Psoas muscle (tissue), 8 donors: ENCODE measurements around the gene TXNDC16. TPM values are rescaled to one million over a fixed set of nuclear protein-coding genes. Genes with fewer than 3 reads are reported as not detected.

Source experiments
- ATAC-seq, 4 donors: fragments of 200-7000 bp; cut with Tn5 transposase; one replicate each; pipeline ENCODE4 v1.9.1; 2020; ENCODE audit warnings: moderate library complexity in 3 of 4, mild to moderate bottlenecking in 2 of 4
- DNase-seq, 2 donors: peaks; one replicate each; pipeline ENCODE4 v3.0.0-alpha.2; 2020
- H3K27ac ChIP-seq: fragments of 200-600 bp; one replicate; pipeline ENCODE4 v1.8.0; 2022
- H3K27me3 ChIP-seq, 3 donors: fragments of 200-600 bp in 1 of 3; one replicate each; pipeline versions ENCODE4 v1.6.1 to v1.8.0; 2013 to 2022; ENCODE audit warnings: low read length in 2 of 3, mild to moderate bottlenecking in 2 of 3, moderate library complexity in 1 of 3; ENCODE audit not compliant: insufficient read depth in 3 of 3
- H3K36me3 ChIP-seq, 2 donors: fragments of 200-600 bp in 1 of 2; one replicate each; pipeline versions ENCODE4 v1.6.1 to v1.8.0; 2013 to 2022; ENCODE audit warnings: low read depth in 1 of 2, mild to moderate bottlenecking in 1 of 2, moderate library complexity in 1 of 2; ENCODE audit not compliant: insufficient read depth in 1 of 2
- H3K4me1 ChIP-seq: fragments of 200-600 bp; one replicate; pipeline ENCODE4 v1.8.0; 2022
- H3K4me3 ChIP-seq: fragments of 200-600 bp; one replicate; pipeline ENCODE4 v1.8.0; 2022; ENCODE audit warnings: mild to moderate bottlenecking
- H3K9me3 ChIP-seq: fragments of 200-600 bp; one replicate; pipeline ENCODE4 v1.8.0; 2022
- WGBS, 3 donors: extraction: QIAGEN DNeasy Blood & Tissue Kit; methylation state at CpG; one replicate each; pipeline versions ENCODE4 v1.1.6 to v1.1.7; 2013; 5-methylcytosine and 5-hydroxymethylcytosine counted together
- intact Hi-C, 2 donors: fragments of 100-400 bp; cut with DNase I; formaldehyde crosslinking; loops; one replicate each; pipeline versions ENCODE4 v1.11.0 to v1.14.2; 2022
- polyA plus RNA-seq, 3 donors: library from polyadenylated mRNA; stranded (reverse); fragments of 200-250 nt; gene quantifications; one replicate each; pipeline ENCODE4 v1.2.3, GENCODE V29; 2013
- total RNA-seq, 4 donors: library from RNA; stranded (reverse); fragmentation: NEBNext Ultra II Directional in 2 of 4; extraction: Animal tissue kit (Norgen Biotek cat#: 25700) in 2 of 4; gene quantifications; one replicate each; pipeline versions ENCODE4 v1.2.1 to v1.2.4, GENCODE V29; 2021 to 2023
- TF ChIP-seq, protein P1 (sequence below): fragments of 200-600 bp; IDR thresholded peaks from one replicate; pipeline ENCODE4 v1.8.0; 2022; ENCODE audit warnings: antibody characterized with exemption
- donor health status: healthy with polysubstance abuse.
- donor health status: DM: no; HTN: no; CAD: no; lungs with moderate emphysema.
- donor health status: Bipolar disorder and iron deficiency.
- donor health status: healthy.
- donor health status: DM: yes; HTN: yes; CAD: no.
- donor health status: DM: no; HTN: no; CAD: no.
- donor health status: DM: no; HTN: no; CAD: no.
- donor health status: DM: yes; HTN: yes; CAD: no.

TXNDC16 gene
- total and polyA plus RNA-seq, 7 donors: 0.42 to 4.2 (median 1.8) TPM

DNA sequence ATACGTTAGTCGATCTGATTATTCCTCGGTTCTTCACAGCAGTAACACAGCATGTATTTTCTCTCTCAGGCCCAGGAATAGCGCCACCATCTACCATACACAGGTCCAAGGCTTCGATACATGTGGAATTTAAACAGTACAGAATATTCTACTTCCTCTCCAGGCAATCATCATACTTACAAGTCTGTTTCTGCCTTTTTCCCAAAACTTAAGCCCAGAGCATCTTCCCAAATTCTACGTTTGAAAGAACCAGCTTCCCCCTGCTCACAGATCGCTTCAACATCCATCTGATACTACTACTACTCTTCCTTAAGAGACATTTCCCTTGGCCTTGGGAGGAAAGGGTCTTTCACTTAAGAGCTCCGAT is 626 bp downstream of the TXNDC16 start:
- 0 to 1% (median 1%) methylated on average over 8 of the region's 8 CpGs for WGBS, 3 donors
- intact Hi-C loops: loop anchor here (5.0 to 10.0 kb wide), 2 partner anchors 241 to 413 kb away; partner anchors contain the start of gene GNPNAT1 (in 1 of the 2)
- TF ChIP-seq, protein P1, sequence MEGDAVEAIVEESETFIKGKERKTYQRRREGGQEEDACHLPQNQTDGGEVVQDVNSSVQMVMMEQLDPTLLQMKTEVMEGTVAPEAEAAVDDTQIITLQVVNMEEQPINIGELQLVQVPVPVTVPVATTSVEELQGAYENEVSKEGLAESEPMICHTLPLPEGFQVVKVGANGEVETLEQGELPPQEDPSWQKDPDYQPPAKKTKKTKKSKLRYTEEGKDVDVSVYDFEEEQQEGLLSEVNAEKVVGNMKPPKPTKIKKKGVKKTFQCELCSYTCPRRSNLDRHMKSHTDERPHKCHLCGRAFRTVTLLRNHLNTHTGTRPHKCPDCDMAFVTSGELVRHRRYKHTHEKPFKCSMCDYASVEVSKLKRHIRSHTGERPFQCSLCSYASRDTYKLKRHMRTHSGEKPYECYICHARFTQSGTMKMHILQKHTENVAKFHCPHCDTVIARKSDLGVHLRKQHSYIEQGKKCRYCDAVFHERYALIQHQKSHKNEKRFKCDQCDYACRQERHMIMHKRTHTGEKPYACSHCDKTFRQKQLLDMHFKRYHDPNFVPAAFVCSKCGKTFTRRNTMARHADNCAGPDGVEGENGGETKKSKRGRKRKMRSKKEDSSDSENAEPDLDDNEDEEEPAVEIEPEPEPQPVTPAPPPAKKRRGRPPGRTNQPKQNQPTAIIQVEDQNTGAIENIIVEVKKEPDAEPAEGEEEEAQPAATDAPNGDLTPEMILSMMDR: no peak

DNA sequence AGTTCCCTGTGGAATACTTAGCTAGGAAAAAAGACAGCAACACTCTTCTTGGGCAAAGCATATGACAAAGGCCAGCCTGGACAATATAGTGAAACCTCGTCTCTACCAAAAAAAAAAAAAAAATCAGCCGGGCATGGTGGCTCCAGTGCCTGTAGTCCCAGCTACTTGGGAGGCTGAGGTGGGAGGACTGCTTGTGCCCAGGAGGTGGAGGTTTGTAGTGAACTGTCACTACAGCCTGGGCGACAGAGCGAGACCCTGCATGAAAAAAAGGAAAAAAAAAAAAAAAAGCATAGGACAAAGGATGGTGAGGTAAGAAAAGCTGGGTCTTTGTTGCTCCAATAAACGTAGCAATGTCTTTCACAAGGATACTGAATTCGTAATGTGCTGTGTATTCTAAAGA is 1.1 kb downstream of the TXNDC16 start:
- Histone ChIP-seq H3K9me3 (no peaks in the 10 kb centered on the region), H3K4me1 (peaks cover 23% of the 10 kb centered on the region), H3K36me3 (no peaks in the 10 kb centered on the region), H3K27me3 (no peaks in the 10 kb centered on the region), H3K27ac (peak overlapping the region; percentile 86), H3K4me3 (peak overlapping the region; percentile 82)
- 55 to 67% (median 60%) methylated on average over 6 of the region's 6 CpGs for WGBS, 3 donors
- no peak for DNase-seq
- no peak for ATAC-seq
- TF ChIP-seq, protein P1: no peak
- intact Hi-C loops: loop anchor here (5.0 to 10.0 kb wide), 2 partner anchors 241 to 414 kb away; partner anchors contain the start of gene GNPNAT1 (in 1 of the 2)

More for the DNA sequence above, 626 bp downstream of the TXNDC16 start:
- Histone ChIP-seq H3K36me3 (no peaks in the 10 kb centered on the region), H3K27ac (peak overlapping the region; percentile 86), H3K9me3 (no peaks in the 10 kb centered on the region), H3K4me1 (peaks cover 23% of the 10 kb centered on the region), H3K4me3 (peak overlapping the region; percentile 82), H3K27me3 (no peaks in the 10 kb centered on the region)
- ATAC-seq: peak in 1 of 4 donors; percentile 32
- no peak for DNase-seq

DNA sequence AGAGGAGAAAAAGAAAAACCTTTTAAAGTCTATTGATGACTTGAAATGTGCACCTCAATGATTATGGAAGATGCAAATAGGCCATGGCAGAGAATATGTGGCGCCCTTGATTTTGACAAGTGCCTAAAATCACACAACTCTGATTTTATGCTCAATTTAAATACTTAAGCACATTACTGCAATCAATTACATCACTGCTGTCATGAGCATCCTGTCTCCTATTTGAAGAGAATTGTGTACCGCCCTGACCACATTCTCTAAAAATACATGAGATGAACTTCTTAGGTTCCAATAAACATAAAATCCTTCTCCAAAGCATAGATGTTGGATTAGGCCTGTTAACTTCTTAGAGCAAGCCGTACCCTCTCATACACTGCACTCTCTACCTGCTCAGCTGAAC is 1.6 kb downstream of the TXNDC16 start:
- H3K4me3 ChIP-seq: peak overlapping the region; percentile 82
- TF ChIP-seq, protein P1: no peak
- ATAC-seq (no peak), DNase-seq (no peak)
- H3K9me3 ChIP-seq: no peaks in the 10 kb centered on the region
- H3K36me3 ChIP-seq: no peaks in the 10 kb centered on the region
- no peaks in the 10 kb centered on the region for H3K27me3 ChIP-seq
- intact Hi-C loops: loop anchor here (5.0 to 10.0 kb wide), 2 partner anchors 242 to 414 kb away; partner anchors contain the start of gene GNPNAT1 (in 1 of the 2)
- peaks cover 23% of the 10 kb centered on the region for H3K4me1 ChIP-seq
- WGBS, 3 donors: 96 to 98% (median 98%) methylated on average over 3 of the region's 3 CpGs
- H3K27ac ChIP-seq: no peak overlapping the region

DNA sequence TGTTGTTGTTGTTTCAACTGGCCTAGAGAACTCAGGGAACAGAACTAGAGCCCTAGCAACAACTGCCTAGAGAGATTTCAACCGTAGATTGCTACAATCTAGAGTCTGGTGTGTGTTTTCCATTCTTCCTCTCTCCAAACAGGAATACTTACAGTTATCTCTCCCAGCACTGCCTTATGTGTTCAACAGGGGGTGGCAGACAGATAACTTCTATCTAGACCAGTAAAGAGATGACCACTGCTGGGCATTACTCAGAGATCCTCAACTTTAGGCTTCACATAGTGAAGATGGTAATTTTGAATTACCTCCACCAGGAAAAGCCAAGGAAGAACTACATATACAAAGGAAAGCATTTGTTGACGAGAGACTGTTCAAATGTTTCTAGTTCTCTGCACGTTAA is 4.8 kb downstream of the TXNDC16 start:
- TF ChIP-seq, protein P1: no peak
- Histone ChIP-seq H3K27me3 (no peaks in the 10 kb centered on the region), H3K9me3 (no peaks in the 10 kb centered on the region), H3K4me3 (no peak overlapping the region), H3K36me3 (peaks cover 0 to 6% of the 10 kb centered on the region in 2 donors), H3K27ac (no peak overlapping the region), H3K4me1 (peaks cover 17% of the 10 kb centered on the region)
- intact Hi-C loops: no loop called here
- WGBS, 3 donors: 89 to 93% (median 93%) methylated on average over 3 of the region's 3 CpGs
- DNase-seq (no peak), ATAC-seq (no peak)

DNA sequence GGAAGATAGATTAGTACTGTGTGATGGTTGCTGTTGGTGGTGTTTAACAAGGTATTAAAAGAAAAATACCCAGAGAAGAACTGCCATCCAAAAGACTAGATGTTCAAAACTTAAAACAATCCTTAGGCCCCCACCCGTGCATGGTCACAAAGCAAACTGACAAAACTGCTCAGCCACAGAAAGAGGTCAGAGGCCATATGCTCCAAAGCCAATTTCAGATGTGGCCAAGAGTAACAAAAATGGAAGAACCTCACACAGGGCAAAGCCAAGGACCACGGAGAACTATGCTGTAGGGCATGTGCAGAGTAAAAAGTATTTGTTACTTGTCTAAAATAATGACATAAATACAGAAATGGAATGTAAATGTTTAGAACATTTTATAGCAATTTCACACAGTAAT is 5.3 kb downstream of the TXNDC16 start:
- no peak for ATAC-seq
- H3K27ac ChIP-seq: no peak overlapping the region
- H3K4me3 ChIP-seq: no peak overlapping the region
- peaks cover 0 to 10% of the 10 kb centered on the region in 2 donors for H3K36me3 ChIP-seq
- H3K9me3 ChIP-seq: no peaks in the 10 kb centered on the region
- DNase-seq: no peak
- no peaks in the 10 kb centered on the region for H3K27me3 ChIP-seq
- intact Hi-C loops: no loop called here
- WGBS, 3 donors: 54 to 64% (median 59%) methylated on average over 2 of the region's 2 CpGs
- peaks cover 17% of the 10 kb centered on the region for H3K4me1 ChIP-seq
- TF ChIP-seq, protein P1: no peak
